Nephron progenitor cell (in vitro differentiated cells): ENCODE results near the gene FOXE3.

ENCODE experiments used
- DNase-seq: peaks from one replicate; pipeline ENCODE4 v3.0.0; 2021
- H3K27ac Mint-ChIP-seq: 2 replicates; pipeline ENCODE4 v1.8.0; 2021; ENCODE audit warnings: mild to moderate bottlenecking, moderate library complexity, mixed read lengths
- H3K27me3 Mint-ChIP-seq: 2 replicates; pipeline ENCODE4 v1.8.0; 2021; ENCODE audit warnings: mild to moderate bottlenecking, low read depth, mixed read lengths; ENCODE audit not compliant: poor library complexity
- H3K36me3 Mint-ChIP-seq: 2 replicates; pipeline ENCODE4 v1.8.0; 2021; ENCODE audit warnings: low read depth, mixed read lengths
- H3K4me1 Mint-ChIP-seq: 2 replicates; pipeline ENCODE4 v1.8.0; 2021; ENCODE audit warnings: mixed read lengths
- H3K4me3 Mint-ChIP-seq: 2 replicates; pipeline ENCODE4 v1.8.0; 2021; ENCODE audit warnings: mild to moderate bottlenecking, moderate library complexity, mixed read lengths
- H3K9me3 Mint-ChIP-seq: 2 replicates; pipeline ENCODE4 v1.8.0; 2021; ENCODE audit warnings: mild to moderate bottlenecking, moderate library complexity, mixed read lengths
- CTCF ChIP-seq: fragments of 200-600 bp; sonication (generic); IDR thresholded peaks from 2 replicates; pipeline ENCODE4 v1.5.0; 2021; ENCODE audit warnings: antibody characterized with exemption

Gene FOXE3

GRCh38 chr1:47460456-47460855, 44.4 kb downstream of the FOXE3 start:
- no peak overlapping the region for H3K27ac Mint-ChIP-seq
- peaks cover 23% of the 10 kb centered on the region for H3K4me1 Mint-ChIP-seq
- TF ChIP-seq CTCF = no peak
- H3K27me3 Mint-ChIP-seq = peaks cover 90% of the 10 kb centered on the region
- no peak for DNase-seq
- H3K9me3 Mint-ChIP-seq = no peaks in the 10 kb centered on the region
- no peaks in the 10 kb centered on the region for H3K36me3 Mint-ChIP-seq
- H3K4me3 Mint-ChIP-seq = no peak overlapping the region

GRCh38 chr1:47465605-47466004, 49.5 kb downstream of the FOXE3 start:
- TF ChIP-seq CTCF = no peak
- H3K36me3 Mint-ChIP-seq = no peaks in the 10 kb centered on the region
- H3K27me3 Mint-ChIP-seq = peaks cover 50% of the 10 kb centered on the region
- H3K4me1 Mint-ChIP-seq = peaks cover 15% of the 10 kb centered on the region
- no peak overlapping the region for H3K27ac Mint-ChIP-seq
- DNase-seq = no peak
- no peaks in the 10 kb centered on the region for H3K9me3 Mint-ChIP-seq
- no peak overlapping the region for H3K4me3 Mint-ChIP-seq
